ENCODE measurements around the gene MUSK. TPM values are rescaled to one million over a fixed set of nuclear protein-coding genes. Genes with fewer than 3 reads are reported as not detected.

MUSK gene
- total RNA-seq, 1 donor from 2014 or later = under 0.01 TPM

GRCh38 chr9:110751971-110752370, 83.4 kb downstream of the MUSK start:
- no peak for DNase-seq (ENCODE audit: low read depth)
- Histone ChIP-seq H3K27me3 (ENCODE audit: control insufficient read depth, insufficient read depth, low read length) (no peaks in the 10 kb centered on the region), H3K36me3 (ENCODE audit: control insufficient read depth, insufficient read depth, low read length) (no peaks in the 10 kb centered on the region), H3K4me3 (ENCODE audit: low read depth, low read length) (no peak overlapping the region)
- no peak for FAIRE-seq
- no peak for TF ChIP-seq CTCF (IDR thresholded peaks at IDR 0.05; ENCODE audit: insufficient read depth, low read length, severe bottlenecking)

GRCh38 chr9:110752766-110753165, 84.2 kb downstream of the MUSK start:
- Histone ChIP-seq H3K27me3 (ENCODE audit: control insufficient read depth, insufficient read depth, low read length) (no peaks in the 10 kb centered on the region), H3K4me3 (ENCODE audit: low read depth, low read length) (no peak overlapping the region), H3K36me3 (ENCODE audit: control insufficient read depth, insufficient read depth, low read length) (no peaks in the 10 kb centered on the region)
- peak; percentile 40 for FAIRE-seq
- DNase-seq (ENCODE audit: low read depth) = peak; percentile 99
- TF ChIP-seq CTCF (IDR thresholded peaks at IDR 0.05; ENCODE audit: insufficient read depth, low read length, severe bottlenecking) = no peak

GRCh38 chr9:110753731-110754231, 85.2 kb downstream of the MUSK start:
- DNase-seq (ENCODE audit: low read depth) (peak; percentile 77), FAIRE-seq (no peak)
- no peak for TF ChIP-seq CTCF (IDR thresholded peaks at IDR 0.05; ENCODE audit: insufficient read depth, low read length, severe bottlenecking)
- H3K4me3 ChIP-seq (ENCODE audit: low read depth, low read length) = no peak overlapping the region
- H3K27me3 ChIP-seq (ENCODE audit: control insufficient read depth, insufficient read depth, low read length) = no peaks in the 10 kb centered on the region
- H3K36me3 ChIP-seq (ENCODE audit: control insufficient read depth, insufficient read depth, low read length) = no peaks in the 10 kb centered on the region

GRCh38 chr9:110755179-110755578, 86.6 kb downstream of the MUSK start:
- FAIRE-seq = no peak
- Histone ChIP-seq H3K36me3 (ENCODE audit: control insufficient read depth, insufficient read depth, low read length) (no peaks in the 10 kb centered on the region), H3K27me3 (ENCODE audit: control insufficient read depth, insufficient read depth, low read length) (no peaks in the 10 kb centered on the region), H3K4me3 (ENCODE audit: low read depth, low read length) (no peak overlapping the region)
- no peak for TF ChIP-seq CTCF (IDR thresholded peaks at IDR 0.05; ENCODE audit: insufficient read depth, low read length, severe bottlenecking)
- peak; percentile 83 for DNase-seq (ENCODE audit: low read depth)

GRCh38 chr9:110758201-110758600, 89.6 kb downstream of the MUSK start:
- Histone ChIP-seq H3K36me3 (ENCODE audit: control insufficient read depth, insufficient read depth, low read length) (no peaks in the 10 kb centered on the region), H3K4me3 (ENCODE audit: low read depth, low read length) (no peak overlapping the region), H3K27me3 (ENCODE audit: control insufficient read depth, insufficient read depth, low read length) (no peaks in the 10 kb centered on the region)
- DNase-seq (ENCODE audit: low read depth) (no peak), FAIRE-seq (no peak)
- no peak for TF ChIP-seq CTCF (IDR thresholded peaks at IDR 0.05; ENCODE audit: insufficient read depth, low read length, severe bottlenecking)

- Histone ChIP-seq H3K27me3 (ENCODE audit: control insufficient read depth, insufficient read depth, low read length) (no peaks in the 10 kb centered on the region), H3K36me3 (ENCODE audit: control insufficient read depth, insufficient read depth, low read length) (no peaks in the 10 kb centered on the region), H3K4me3 (ENCODE audit: low read depth, low read length) (no peak overlapping the region)
- FAIRE-seq (no peak), DNase-seq (ENCODE audit: low read depth) (no peak)
- no peak for TF ChIP-seq CTCF (IDR thresholded peaks at IDR 0.05; ENCODE audit: insufficient read depth, low read length, severe bottlenecking)
Measured at GRCh38 chr9:110762783-110763182, 94.2 kb downstream of the MUSK start.
